DND-41 (cell line): Measurements from ENCODE around the gene EPHB3.

Experiments used
- ATAC-seq: fragments of 200-7000 bp; cut with Tn5 transposase; 3 replicates; pipeline ENCODE4 v1.9.1; 2021; ENCODE audit warnings: low read depth; ENCODE audit not compliant: insufficient read depth
- DNase-seq: peaks from one replicate; pipeline ENCODE4 v3.0.0-alpha.2; 2020
- H2AFZ ChIP-seq: 2 replicates; pipeline ENCODE4 v1.6.0; 2012; ENCODE audit warnings: low read depth, low read length
- H3K27ac ChIP-seq: 2 replicates; pipeline ENCODE4 v1.5.1; 2012; ENCODE audit warnings: low read length, inconsistent platforms
- H3K27me3 ChIP-seq: fragments of 200-600 bp; sonication (generic); 2 replicates; pipeline ENCODE4 v1.6.0; 2012; ENCODE audit warnings: low read length, mild to moderate bottlenecking, inconsistent platforms; ENCODE audit not compliant: insufficient read depth, poor library complexity
- H3K36me3 ChIP-seq: 2 replicates; pipeline ENCODE4 v1.5.1; 2012; ENCODE audit warnings: low read length, inconsistent platforms; ENCODE audit not compliant: insufficient read depth
- H3K4me1 ChIP-seq: 2 replicates; pipeline ENCODE4 v1.5.1; 2012; ENCODE audit warnings: mild to moderate bottlenecking, low read length; ENCODE audit not compliant: insufficient read depth
- H3K4me2 ChIP-seq: 2 replicates; pipeline ENCODE4 v1.6.0; 2012; ENCODE audit warnings: mild to moderate bottlenecking, moderate library complexity, low read length, inconsistent platforms; ENCODE audit not compliant: insufficient read depth
- H3K4me3 ChIP-seq, 2 experiments: fragments of 200-600 bp in 1 of 2; shearing (Covaris generic) in 1 of 2; 2 replicates each; pipeline ENCODE4 v1.5.1; 2012 to 2016; ENCODE audit warnings: inconsistent platforms in 2 of 2, low read length in 2 of 2, mild to moderate bottlenecking in 2 of 2, low read depth in 1 of 2, moderate library complexity in 1 of 2
- H3K79me2 ChIP-seq: 2 replicates; pipeline ENCODE4 v1.6.0; 2012; ENCODE audit warnings: low read length, inconsistent platforms; ENCODE audit not compliant: insufficient read depth
- H3K9ac ChIP-seq: 2 replicates; pipeline ENCODE4 v1.6.0; 2012; ENCODE audit warnings: low read depth, mild to moderate bottlenecking, inconsistent platforms, low read length, moderate library complexity
- H3K9me3 ChIP-seq: 2 replicates; pipeline ENCODE4 v1.5.1; 2012; ENCODE audit warnings: low read length, moderate library complexity, mild to moderate bottlenecking, inconsistent platforms; ENCODE audit not compliant: insufficient read depth, severe bottlenecking
- H4K20me1 ChIP-seq: 2 replicates; pipeline ENCODE4 v1.6.0; 2012; ENCODE audit warnings: low read length; ENCODE audit not compliant: insufficient read depth
- CTCF ChIP-seq: IDR thresholded peaks from 2 replicates; pipeline ENCODE4 v1.5.1; 2012; ENCODE audit warnings: borderline replicate concordance, low read length, moderate library complexity, mild to moderate bottlenecking; ENCODE audit not compliant: poor library complexity, severe bottlenecking; ENCODE audit errors: extremely low read depth
- EZH2 ChIP-seq: IDR thresholded peaks from 3 replicates; pipeline ENCODE4 v1.6.1; 2012; ENCODE audit warnings: borderline replicate concordance, low read depth, mild to moderate bottlenecking, moderate library complexity, low read length, inconsistent platforms; ENCODE audit not compliant: severe bottlenecking

EPHB3 gene

GRCh38 chr3:184561913-184562877 is 610 bp downstream of the EPHB3 start:
- DNase-seq (no peak), ATAC-seq (no peak)
- Histone ChIP-seq H2AFZ (no peak overlapping the region), H3K27me3 (peaks cover 8% of the 10 kb centered on the region), H4K20me1 (no peaks in the 10 kb centered on the region), H3K27ac (no peak overlapping the region), H3K9ac (no peak overlapping the region), H3K36me3 (no peaks in the 10 kb centered on the region), H3K4me1 (no peaks in the 10 kb centered on the region), H3K9me3 (no peaks in the 10 kb centered on the region), H3K4me2 (no peak overlapping the region), H3K4me3 (no peak overlapping the region), H3K79me2 (no peaks in the 10 kb centered on the region)
- no peak for TF ChIP-seq CTCF

GRCh38 chr3:184562878-184563560 is 1.4 kb downstream of the EPHB3 start:
- Histone ChIP-seq H2AFZ (no peak overlapping the region), H3K4me3 (no peak overlapping the region), H3K9ac (no peak overlapping the region), H3K4me2 (no peak overlapping the region), H3K27me3 (peaks cover 5% of the 10 kb centered on the region), H3K79me2 (no peaks in the 10 kb centered on the region), H3K4me1 (no peaks in the 10 kb centered on the region), H3K9me3 (no peaks in the 10 kb centered on the region), H4K20me1 (no peaks in the 10 kb centered on the region), H3K36me3 (no peaks in the 10 kb centered on the region), H3K27ac (no peak overlapping the region)
- TF ChIP-seq CTCF (no peak), EZH2 (no peak)
- ATAC-seq: no peak
- DNase-seq: no peak

- Histone ChIP-seq H3K79me2 (no peaks in the 10 kb centered on the region), H3K36me3 (no peaks in the 10 kb centered on the region), H3K9ac (no peak overlapping the region), H3K4me1 (no peaks in the 10 kb centered on the region), H4K20me1 (no peaks in the 10 kb centered on the region), H3K9me3 (no peaks in the 10 kb centered on the region), H3K4me2 (no peak overlapping the region), H3K27me3 (no peaks in the 10 kb centered on the region), H2AFZ (no peak overlapping the region), H3K27ac (no peak overlapping the region), H3K4me3 (no peak overlapping the region)
- ATAC-seq: no peak
- DNase-seq: no peak
- no peak for TF ChIP-seq CTCF
- TF ChIP-seq EZH2: no peak
Measured at GRCh38 chr3:184563561-184563925, 2.0 kb downstream of the EPHB3 start.
